GM18861 (cell line): ENCODE results near the gene SSX2IP.
"Not testable (repeated sequence)": the region's sequence is repeated elsewhere in the genome, so short reads cannot be mapped to it uniquely, and the experiment has no call there.

ENCODE experiments used
- ATAC-seq: cut with Tn5 transposase; IDR thresholded peaks from one replicate; pipeline ENCODE4 v1.9.1; 2021; ENCODE audit not compliant: unreplicated experiment

The SSX2IP gene, protein sequence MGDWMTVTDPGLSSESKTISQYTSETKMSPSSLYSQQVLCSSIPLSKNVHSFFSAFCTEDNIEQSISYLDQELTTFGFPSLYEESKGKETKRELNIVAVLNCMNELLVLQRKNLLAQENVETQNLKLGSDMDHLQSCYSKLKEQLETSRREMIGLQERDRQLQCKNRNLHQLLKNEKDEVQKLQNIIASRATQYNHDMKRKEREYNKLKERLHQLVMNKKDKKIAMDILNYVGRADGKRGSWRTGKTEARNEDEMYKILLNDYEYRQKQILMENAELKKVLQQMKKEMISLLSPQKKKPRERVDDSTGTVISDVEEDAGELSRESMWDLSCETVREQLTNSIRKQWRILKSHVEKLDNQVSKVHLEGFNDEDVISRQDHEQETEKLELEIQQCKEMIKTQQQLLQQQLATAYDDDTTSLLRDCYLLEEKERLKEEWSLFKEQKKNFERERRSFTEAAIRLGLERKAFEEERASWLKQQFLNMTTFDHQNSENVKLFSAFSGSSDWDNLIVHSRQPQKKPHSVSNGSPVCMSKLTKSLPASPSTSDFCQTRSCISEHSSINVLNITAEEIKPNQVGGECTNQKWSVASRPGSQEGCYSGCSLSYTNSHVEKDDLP

DNA sequence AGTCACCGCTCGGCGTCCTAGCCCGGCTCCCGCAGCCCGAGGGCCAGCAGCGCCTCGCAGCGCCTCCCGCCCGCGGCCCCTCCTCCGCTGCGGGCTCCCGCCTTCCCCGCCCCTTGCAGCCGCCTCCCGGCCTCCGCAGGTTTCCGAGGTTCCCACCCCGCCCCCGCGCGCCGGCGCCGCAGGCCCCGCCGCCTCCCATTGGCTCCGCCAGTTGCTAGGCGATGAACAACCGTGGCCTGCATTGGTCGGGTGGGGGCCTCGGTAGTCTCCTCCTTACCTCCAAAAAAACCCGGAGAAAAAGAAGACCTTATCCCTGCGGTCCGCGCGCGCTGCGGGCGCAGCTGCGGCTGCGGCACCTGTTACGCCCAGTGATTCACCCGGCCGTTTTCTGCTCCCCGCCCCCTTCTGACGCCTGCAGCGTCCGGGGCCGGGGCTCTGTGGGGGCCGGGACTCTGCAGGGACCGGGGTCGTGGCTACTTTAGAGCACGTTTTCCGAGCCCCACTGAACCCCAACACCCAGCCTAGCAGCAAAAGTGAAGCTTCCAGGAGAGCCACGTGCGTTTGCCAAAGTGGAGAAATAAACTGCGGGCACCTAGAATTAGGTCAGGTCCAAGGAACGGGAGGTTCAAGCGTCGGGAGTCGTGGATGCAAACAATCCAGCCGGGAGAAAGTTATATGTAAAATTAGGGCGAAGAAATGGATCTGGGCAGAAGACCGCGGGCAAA, at the start of gene SSX2IP:
Gene SSX2IP, minus strand, starts transcription at position 65 of the 725 bp plus-strand sequence. CDS start 19,242 bp downstream, outside the sequence.
- peak; percentile 89 for ATAC-seq

DNA sequence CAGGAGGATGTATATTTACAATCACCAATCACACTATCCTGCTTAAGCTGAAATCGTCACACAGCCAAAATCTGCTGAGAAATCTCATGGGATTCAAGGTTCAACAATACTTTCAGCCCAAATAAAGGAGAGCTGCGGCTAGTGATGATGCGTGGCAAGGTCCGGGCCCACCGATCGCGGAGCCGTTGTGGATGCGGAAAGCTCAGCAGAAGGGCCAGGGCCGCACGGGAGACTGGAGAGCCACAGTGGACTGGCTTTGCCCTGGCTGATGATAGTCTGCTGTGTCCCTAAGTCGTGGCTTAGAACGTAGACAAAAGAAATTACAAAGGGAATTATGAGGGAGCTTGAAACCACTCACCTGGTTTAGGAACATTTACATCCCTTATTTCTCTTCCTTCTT, 48.0 kb upstream of the SSX2IP start:
- no peak for ATAC-seq

DNA sequence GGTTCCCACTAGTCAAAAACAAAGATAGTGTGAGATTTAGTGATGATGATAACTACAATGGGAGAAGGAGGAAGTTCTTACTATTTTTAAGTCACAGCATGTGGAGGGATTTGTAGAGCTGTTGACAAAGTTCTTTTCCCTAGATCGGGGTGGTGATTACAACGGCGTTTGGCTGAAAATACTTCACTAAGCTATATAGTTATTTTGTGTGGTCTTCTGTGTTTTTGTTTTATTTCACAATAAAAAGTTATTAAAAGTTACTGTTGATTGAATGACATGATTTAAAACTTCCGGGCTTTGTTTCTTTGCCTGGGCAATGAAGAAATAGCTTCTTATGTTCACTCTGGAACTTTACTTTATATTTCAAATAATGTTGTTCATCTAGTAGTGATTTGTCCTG, 47.3 kb upstream of the SSX2IP start:
- ATAC-seq: no peak

DNA sequence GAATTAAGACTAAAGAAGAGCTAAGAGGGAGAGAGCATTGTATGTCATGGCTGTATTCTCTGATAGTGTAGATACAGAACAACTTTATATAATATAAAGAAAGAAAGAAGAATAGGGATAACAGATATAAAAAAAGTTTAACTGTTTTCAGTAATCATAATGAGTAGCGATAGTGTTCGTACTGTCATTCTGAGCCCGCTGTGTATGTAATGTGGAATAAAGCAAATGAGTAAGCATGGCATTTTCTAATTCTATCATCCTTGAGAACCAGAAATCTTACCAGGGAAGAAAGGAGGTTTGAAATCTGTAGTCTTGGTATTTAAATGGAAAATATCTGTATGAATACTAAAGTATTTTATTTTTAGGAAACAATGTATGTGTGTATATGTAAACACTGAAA, 46.7 kb upstream of the SSX2IP start:
- ATAC-seq: no peak

DNA sequence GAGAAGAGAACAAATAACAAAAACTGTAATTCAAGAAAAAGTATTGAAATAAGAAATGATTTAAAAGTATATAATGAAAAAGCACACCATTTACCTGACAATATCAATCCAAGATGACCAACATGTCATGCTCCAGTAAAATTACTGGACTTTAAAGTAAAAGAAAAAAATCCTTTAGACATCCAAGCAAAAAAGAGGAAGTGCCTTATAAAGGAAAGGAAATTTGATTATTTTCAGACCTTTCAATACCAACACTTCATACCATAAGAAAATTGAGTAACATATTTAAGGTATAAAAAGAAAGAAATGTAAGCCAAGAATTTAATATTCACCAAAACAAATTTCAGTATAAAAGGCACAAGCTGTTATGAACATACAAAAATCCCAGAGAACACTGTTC, 46.2 kb upstream of the SSX2IP start:
- ATAC-seq: no peak

DNA sequence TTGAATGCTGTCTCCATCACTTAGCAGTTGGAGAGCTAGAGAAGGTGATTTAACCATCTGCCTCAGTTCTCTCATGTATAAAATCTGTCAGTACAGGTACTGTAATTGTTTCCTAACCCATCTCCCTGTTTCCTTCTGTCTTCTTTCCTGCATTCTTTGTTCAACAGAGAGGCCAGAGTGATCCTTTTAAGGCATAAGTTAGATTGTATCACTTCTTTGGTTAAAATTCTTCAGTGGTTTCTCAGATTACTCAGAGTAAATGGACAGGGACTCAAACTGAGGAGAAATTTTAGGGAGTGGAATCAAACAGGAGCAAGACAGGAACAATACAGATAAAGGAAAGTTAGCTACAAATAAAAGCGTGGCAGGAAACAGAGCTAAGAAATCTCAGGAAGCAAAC, 45.2 kb upstream of the SSX2IP start:
- no peak for ATAC-seq

DNA sequence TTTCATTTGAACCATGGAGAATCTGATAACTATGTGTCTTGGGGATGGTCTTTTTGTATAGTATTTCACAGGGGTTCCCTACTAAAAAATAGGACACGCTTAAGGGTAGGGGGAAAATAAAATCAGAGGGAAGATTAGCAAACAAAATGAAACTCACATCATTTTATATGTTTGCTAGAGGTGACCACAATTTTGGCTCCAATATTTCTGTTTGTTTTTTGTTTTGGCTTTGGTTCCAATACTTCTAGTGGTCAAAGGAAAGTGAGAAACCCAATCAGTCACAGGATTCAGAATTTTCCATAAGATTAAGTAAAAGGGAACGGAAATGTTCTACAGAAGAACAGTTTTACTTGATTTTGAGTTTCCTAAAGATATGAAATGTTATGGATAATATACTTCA, 42.3 kb upstream of the SSX2IP start:
- ATAC-seq: no peak

DNA sequence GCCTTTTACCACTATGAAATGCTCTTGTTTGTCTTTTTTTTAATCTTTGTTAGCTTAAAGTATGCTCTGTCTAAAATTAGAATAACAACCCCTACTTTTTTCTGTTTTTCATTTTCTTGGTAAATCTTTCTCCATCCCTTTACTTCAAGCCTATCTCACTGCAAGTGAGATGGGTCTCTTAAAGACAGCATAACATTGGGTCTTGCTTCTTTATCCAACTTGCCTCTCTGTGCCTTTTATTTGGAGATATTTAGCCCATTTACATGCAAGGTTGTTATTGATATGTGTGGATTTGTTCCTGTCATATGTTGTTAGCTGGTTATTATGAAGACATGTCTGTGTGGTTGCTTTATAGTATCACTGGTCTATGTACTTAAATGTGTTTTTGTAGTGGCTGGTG, 41.3 kb upstream of the SSX2IP start:
- no peak for ATAC-seq

DNA sequence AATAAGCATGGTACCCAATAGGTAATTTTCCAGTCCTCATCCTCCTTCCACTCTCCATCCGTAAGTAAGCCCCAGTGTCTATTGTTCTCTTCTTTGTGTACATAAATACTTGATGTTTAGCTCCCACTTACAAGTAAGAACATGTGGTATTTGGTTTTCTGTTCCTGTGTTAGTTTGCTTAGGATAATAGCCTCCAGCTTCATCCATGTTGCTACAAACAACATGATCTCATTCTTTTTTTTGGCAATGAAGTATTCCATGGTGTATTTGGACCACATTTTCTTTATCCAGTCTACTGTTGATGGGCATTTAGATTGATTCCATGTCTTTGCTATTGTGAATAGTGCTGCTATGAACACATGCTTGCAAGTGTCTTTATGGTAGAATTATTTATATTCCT, 37.5 kb upstream of the SSX2IP start:
- not testable (repeated sequence) for ATAC-seq

DNA sequence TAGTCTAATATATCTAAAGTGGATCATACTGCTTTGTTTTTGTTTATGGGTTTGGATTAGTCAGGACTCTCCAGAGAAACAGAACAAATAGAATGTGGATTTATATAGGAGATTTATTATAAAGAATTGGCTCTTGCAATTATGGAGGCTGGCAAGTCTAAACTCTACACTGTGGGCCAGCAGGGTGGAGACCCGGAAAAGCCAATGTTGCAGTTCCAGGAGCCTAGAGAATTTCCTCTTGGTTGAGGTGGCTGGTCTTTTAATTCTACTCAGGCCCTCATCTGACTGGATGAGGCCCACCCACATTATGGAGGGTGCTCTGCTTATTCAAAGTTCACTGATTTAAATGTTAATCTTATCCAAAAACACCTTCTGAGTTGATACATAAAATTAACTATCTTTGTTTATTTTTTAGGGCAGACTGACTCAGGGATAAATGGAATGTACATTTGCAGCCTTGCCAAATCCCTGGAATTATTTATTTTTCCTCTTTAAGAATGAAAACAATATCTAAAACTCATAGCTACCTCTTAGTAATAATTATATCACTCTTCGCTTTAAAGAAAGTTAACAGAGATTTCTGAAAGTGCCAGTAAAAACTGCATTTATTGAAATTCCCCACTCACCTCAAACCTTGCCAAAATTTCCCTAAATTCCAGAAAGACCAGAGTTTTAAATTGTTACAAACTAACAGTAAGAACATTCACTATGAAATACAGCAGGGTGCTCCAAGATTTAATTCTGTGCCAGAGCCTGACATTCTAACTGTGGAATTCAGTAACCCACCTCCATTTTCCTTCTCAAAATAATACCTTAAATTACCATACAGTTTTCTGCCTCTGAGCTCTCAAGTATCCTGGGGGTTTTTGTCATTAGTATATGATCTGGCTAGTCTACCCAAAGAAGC, 36.6 kb upstream of the SSX2IP start:
- ATAC-seq: no peak

DNA sequence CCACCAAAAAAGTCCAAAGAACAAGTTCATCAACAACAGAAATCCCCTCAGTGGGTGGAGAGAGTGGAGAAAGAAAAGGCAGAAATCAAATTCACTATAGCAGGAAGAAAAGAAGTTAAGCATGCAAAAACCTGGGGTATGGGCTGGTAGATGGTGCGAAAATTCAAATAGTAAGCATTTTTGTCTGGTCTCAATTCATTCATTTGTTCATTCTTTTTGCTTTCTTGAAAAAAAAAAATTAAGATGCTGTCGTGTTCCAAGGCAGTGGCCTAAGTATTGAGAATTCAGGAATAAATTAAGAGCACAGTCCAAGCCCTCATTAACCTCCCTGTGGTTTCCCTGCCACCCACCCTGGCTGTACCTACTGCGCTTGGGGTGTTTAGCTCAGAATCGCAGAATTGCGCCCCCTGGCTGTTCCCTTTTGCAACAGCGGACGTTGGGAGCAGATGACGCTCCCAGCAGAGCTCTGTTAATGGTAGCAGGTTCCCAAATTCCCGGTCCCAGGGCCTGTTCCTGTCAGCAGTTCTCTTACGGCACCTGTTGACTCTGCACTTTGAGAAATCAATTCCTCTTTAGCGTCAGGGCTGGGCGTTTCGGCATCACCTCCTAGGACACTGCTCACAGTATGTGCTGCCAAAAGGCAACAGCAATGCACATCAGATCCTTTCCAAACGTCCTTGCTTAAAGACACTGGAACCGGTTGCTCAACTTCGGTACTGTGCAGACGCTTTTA, 34.0 kb upstream of the SSX2IP start:
- no peak for ATAC-seq

DNA sequence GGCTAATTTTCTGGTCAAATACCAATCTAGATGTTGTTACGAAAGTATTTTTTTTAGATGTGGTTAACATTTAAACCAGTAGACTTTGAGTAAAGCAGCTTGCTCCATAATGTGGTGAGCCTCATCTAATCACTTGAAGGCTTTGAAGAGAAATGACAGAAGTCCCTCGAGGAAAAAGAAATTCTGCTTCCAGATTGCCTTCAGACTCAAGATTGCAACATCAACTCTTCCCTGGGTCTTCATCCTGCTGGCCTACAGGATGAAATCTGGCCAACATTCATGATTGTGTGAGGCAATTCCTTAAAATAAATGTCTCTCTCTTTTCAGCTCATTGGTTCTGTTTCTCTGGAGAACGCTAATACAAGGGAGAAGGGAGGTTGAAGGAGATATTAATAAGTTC, 32.5 kb upstream of the SSX2IP start:
- ATAC-seq: no peak

DNA sequence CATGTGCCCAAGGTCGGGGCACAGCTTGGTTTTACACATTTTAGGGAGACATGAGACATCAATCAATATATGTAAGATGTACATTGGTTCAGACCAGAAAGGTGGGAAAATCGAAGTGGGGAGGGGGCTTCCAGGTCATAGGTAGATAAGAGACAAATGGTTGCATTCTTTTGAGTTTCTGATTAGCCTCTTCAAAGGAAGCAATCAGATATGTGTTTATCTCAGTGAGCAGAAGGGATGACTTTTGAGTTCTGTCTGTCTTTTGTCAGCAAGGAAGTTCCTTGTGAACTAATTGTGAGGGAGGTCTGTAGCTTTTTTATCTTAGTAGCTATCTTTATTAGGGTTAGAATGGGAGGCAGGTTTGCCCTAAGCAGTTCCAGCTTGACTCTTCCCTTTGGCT, 31.6 kb upstream of the SSX2IP start:
- ATAC-seq: not testable (repeated sequence)

DNA sequence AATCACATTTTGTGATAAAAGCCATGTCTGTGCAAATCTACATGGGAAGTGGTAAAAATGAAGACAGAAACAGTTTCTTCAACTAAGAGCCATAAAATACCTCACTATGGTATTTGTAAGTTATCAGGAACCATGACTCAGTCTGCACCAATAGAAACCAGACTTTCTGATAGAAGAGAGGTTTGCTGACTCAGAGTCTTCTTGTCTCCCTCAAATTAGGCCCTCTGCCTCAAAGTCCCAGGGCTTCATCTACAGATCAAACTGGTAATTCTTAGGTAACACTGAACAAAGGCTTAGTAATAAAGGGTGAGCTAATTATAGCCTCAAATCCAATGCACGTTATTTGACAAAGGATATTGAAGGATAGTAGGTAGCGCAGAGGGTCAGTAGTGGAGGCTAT, 30.9 kb upstream of the SSX2IP start:
- ATAC-seq: peak; percentile 31

DNA sequence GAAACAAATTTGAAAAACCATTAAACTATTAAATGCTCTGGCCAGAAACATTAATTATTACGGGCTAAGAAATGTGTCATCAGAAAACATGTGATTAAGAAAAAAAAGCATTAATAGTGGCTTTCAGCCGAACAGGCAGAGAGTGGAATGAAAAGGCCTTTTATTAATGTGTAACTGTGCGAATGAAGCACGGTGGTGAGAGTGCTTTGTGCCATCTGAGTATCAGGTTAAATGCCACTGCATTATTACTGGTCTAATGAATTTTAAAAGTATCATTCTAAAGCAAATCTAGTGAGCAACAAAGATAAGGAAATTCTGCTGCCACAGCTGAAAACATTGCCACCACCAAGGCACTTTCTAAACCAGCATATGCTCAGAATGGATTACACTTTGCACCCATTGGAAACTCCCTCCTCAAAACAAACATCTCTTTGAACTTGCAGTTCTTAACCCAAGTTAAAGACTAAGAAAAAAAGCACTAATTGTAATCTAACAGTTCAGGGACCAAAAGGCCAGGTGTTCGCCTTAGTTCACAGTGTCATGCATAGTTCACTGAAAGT, 30.0 kb upstream of the SSX2IP start:
- ATAC-seq: peak; percentile 74

DNA sequence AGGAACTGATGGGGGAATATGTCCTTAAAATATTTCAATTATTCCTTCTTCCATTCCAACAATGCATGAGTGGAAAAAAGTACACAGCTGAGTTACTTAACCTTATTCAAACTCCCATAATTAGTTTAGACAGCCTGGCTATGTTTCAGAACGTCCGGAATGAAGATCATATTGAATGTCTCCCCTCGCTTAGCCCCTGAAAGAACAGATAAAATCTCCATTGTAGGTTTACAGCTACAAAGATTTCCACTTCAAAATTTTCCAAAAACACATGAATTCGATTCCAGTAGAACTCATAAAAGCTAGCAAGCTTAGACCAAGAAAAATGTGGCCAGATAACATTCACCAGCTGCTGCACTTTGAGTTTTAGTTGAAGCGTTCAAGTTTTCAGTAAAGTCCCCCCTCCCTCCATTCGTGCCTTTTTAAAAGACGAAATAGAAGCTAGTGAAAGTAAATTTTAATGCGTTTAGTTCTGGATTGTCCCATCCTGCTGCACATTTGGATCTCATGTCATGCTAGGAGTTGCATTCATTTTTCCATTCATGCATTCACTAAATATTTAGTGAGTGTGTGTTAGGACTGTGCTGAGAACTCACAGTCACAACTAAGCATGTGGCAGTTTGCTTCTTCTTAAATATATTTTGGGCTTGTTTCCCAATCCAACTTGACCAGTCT, 29.4 kb upstream of the SSX2IP start:
- no peak for ATAC-seq

DNA sequence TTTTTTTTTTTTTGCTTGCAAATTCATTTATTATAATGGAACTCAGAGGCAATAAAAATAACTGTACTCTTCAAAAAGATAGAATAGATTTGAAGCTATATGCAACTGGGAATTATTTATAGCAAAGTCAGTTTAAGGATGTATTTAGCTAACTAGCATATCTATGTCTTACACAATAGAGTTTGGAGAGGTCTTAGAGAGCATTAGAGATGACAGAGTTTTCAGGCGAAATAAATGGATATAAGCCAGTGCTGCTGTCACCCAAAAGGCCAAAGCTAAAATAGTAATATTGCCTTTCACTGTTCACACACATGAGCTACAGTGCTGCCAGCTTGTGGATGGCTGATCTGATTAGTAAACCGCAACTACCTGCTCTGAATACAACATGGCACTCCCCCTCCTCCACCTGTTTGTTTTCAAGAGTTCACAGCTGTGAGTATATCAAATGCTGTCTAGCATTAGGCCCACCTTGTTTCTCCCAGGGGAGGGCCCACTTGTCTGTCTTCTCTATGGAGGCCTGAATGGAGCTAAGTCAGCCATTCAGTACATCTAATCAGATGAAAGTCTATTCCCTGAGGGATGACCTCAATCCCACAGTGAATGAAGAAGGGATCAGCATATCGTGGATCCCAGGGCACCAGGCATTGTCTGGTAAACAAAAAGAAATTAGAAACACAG, 25.2 kb upstream of the SSX2IP start:
- ATAC-seq: no peak

DNA sequence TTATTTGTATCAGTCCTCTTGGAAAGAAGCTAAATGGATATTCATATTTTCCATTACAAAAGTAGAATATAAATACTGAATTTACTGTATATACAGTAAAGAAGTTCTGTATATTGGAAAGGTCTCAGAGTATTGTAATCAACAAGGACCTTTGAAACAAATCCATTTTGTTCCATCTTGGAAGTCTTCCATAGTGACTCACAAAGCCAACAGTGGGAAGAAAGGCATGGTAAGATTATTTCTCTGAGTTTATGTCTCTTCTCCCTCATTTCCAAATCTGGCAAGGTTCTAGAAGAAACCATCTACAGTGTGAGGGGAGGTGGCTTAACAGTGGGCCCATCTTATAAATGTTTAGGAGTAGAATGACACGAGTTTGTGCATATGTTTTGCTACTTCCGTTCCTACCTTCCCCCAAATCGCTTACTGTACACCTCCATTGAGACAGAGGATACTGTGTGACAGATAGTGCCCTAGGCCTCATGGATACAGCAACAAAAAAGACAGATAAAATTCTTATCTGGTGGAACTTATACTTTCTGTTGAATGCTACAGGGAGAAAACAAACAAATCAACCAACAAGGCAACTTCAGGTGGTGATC, 22.1 kb upstream of the SSX2IP start:
- no peak for ATAC-seq
